ENCODE measurements around the gene THOC7. TPM values are rescaled to one million over a fixed set of nuclear protein-coding genes. Genes with fewer than 3 reads are reported as not detected.

Gene THOC7
- total and polyA plus RNA-seq, 12 donors: 71.3 to 204 (median 79.4) TPM

DNA sequence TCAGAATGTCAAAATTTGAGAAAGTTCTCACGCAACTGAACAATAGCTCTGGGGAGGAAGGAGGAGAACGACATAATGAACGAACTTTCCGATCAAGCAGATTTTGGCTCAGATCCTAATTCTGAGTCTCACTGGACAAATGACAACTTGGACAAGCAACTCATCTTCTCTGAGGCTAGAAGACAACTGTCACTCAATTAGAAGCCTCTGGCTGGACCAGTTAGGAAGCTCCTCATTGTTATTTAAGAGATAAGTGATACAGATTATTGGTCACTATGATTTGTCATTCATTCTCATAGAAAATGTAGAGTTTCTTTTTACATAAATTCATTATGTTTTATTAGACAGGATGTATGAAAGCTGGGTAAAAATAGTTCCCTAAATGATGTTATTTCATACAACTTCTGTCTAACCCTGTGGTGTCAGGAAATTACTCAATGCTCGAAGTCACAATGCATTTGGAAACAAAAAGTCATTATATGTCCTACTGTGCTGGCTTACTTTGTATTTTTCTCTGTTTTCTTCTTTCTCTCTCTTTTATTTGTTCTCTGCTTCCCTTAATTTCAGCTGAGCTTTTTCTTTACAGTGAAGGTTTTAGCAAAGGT lies 55.5 kb downstream of the THOC7 start:
- WGBS, 2 donors: 34 to 61% methylated on average over 5 of the region's 5 CpGs
- ATAC-seq: no peak

DNA sequence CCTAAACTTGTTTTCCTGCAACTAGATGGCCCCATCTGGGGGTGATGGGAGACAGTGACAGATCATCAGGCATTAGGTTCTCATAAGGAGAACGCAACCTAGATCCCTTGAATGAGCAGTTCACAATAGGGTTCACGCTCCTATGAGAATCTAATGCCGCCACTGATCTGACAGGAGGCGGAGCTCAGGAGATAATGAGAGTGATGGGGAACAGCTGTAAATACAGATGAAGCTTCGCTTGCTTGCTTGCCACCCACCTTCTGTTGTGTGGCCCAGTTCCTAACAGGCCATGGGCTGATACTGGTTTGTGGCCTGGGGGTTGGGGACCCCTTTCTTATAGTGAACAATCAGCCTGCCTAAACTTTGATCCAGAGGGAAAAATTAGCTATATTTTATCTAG lies 59.7 kb downstream of the THOC7 start:
- H3K9me3 ChIP-seq: no peaks in the 10 kb centered on the region
- no peak for ATAC-seq
- no peaks in the 10 kb centered on the region for H3K27me3 ChIP-seq
- no peaks in the 10 kb centered on the region for H3K36me3 ChIP-seq
- H3K27ac ChIP-seq: no peak overlapping the region
- H3K4me1 ChIP-seq: peaks cover 0 to 11% (median 0%) of the 10 kb centered on the region in 9 donors
- WGBS, 2 donors: 69 to 73% methylated on average over 5 of the region's 5 CpGs
- TF ChIP-seq, protein P1, sequence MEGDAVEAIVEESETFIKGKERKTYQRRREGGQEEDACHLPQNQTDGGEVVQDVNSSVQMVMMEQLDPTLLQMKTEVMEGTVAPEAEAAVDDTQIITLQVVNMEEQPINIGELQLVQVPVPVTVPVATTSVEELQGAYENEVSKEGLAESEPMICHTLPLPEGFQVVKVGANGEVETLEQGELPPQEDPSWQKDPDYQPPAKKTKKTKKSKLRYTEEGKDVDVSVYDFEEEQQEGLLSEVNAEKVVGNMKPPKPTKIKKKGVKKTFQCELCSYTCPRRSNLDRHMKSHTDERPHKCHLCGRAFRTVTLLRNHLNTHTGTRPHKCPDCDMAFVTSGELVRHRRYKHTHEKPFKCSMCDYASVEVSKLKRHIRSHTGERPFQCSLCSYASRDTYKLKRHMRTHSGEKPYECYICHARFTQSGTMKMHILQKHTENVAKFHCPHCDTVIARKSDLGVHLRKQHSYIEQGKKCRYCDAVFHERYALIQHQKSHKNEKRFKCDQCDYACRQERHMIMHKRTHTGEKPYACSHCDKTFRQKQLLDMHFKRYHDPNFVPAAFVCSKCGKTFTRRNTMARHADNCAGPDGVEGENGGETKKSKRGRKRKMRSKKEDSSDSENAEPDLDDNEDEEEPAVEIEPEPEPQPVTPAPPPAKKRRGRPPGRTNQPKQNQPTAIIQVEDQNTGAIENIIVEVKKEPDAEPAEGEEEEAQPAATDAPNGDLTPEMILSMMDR (IDR thresholded peaks at IDR 0.05): no peak
- no peak for DNase-seq
- intact Hi-C loops (cut with DNase I): no loop called here
- H3K4me3 ChIP-seq: no peak overlapping the region

More for the DNA sequence above, 55.5 kb downstream of the THOC7 start:
- H3K27ac ChIP-seq: peak overlapping the region in 1 of 10 donors; percentile 57
- no peaks in the 10 kb centered on the region for H3K27me3 ChIP-seq
- H3K4me3 ChIP-seq: no peak overlapping the region
- H3K9me3 ChIP-seq: no peaks in the 10 kb centered on the region
- TF ChIP-seq, protein P1 (IDR thresholded peaks at IDR 0.05): no peak
- peaks cover 0 to 13% (median 0%) of the 10 kb centered on the region in 9 donors for H3K4me1 ChIP-seq
- intact Hi-C loops (cut with DNase I): loop anchor here in 1 of 10 donors (5.0 kb wide), 1 partner anchor 451 kb away; no protein-coding TSS in a partner anchor
- H3K36me3 ChIP-seq: no peaks in the 10 kb centered on the region
- no peak for DNase-seq

DNA sequence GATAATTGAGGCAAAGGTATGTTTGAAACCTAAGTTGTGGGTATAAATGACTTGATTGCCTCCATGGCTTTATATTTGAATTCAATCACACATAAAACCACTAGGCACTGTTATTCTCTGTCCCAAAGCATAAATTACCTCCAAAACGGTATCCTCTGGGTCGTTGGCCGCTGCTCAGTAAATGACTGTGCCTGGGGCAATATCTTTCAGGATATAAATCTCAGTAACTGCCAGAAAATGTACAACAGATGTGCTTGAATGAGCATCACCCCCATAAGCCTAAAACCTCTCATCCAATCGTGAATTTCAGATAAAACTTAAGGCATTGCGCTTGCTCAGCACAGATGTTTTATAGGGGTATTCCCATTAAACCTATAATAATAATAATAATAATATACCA lies 63.5 kb downstream of the THOC7 start:
- Histone ChIP-seq H3K9me3 (no peaks in the 10 kb centered on the region), H3K4me3 (no peak overlapping the region), H3K27me3 (no peaks in the 10 kb centered on the region), H3K36me3 (no peaks in the 10 kb centered on the region), H3K27ac (no peak overlapping the region), H3K4me1 (no peaks in the 10 kb centered on the region)
- no peak for ATAC-seq
- TF ChIP-seq, protein P1 (IDR thresholded peaks at IDR 0.05): no peak
- no peak for DNase-seq
- WGBS, 2 donors: 79 to 87% methylated on average over 5 of the region's 5 CpGs
- intact Hi-C loops (cut with DNase I): no loop called here

DNA sequence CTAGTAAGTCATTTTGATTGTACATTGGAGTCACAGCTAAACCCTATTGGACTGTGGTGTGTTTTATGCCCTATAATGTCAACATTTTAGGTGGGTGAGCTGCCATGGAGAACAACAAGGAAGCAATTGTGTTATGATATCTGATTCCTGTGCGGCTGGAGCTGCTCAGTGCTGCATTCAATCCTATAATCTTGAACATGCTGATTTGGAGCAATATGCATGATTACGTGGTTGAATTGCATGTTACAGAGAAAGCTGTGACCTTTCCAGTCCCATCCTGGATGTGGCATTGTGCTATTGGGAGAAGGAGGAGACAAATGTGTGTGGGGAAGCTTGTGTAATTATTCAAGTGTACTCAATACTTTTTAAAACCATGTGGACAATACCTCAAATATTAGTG lies 64.7 kb downstream of the THOC7 start:
- intact Hi-C loops (cut with DNase I): no loop called here
- Histone ChIP-seq H3K4me3 (no peak overlapping the region), H3K4me1 (no peaks in the 10 kb centered on the region), H3K27ac (no peak overlapping the region), H3K36me3 (no peaks in the 10 kb centered on the region), H3K27me3 (no peaks in the 10 kb centered on the region), H3K9me3 (no peaks in the 10 kb centered on the region)
- TF ChIP-seq, protein P1 (IDR thresholded peaks at IDR 0.05): no peak
- WGBS, 2 donors: 78 to 81% methylated on average over 2 of the region's 2 CpGs
- no peak for DNase-seq
- no peak for ATAC-seq
